Upper lobe of left lung (tissue), 6 donors: ENCODE data around the gene AUP1. TPM values are rescaled to one million over a fixed set of nuclear protein-coding genes. Genes with fewer than 3 reads are reported as not detected.

Experiments
- ATAC-seq, 2 donors: fragments of 200-7000 bp; cut with Tn5 transposase; one replicate each; pipeline ENCODE4 v1.9.1; 2022; ENCODE audit warnings: mild to moderate bottlenecking in 2 of 2, moderate library complexity in 2 of 2; ENCODE audit not compliant: low FRiP score in 2 of 2
- DNase-seq, 2 donors: peaks; one replicate each; pipeline ENCODE4 v3.0.0-alpha.2; 2019 to 2020
- H3K27ac ChIP-seq, 4 donors: fragments of 200-600 bp; sonication (generic); one replicate each; pipeline ENCODE4 v1.5.1; 2016 to 2019
- H3K27me3 ChIP-seq, 4 donors: fragments of 200-600 bp; sonication (generic); one replicate each; pipeline ENCODE4 v1.5.1; 2017 to 2019
- H3K36me3 ChIP-seq, 4 donors: fragments of 200-600 bp; sonication (generic); one replicate each; pipeline ENCODE4 v1.5.1; 2016 to 2019
- H3K4me1 ChIP-seq, 4 donors: fragments of 200-600 bp; sonication (generic); one replicate each; pipeline ENCODE4 v1.5.1; 2018 to 2019
- H3K4me3 ChIP-seq, 4 donors: fragments of 200-600 bp; sonication (generic); one replicate each; pipeline ENCODE4 v1.5.1; 2017 to 2019; ENCODE audit warnings: mild to moderate bottlenecking in 2 of 4, moderate library complexity in 1 of 4
- H3K9me3 ChIP-seq, 4 donors: fragments of 200-600 bp; sonication (generic); one replicate each; pipeline ENCODE4 v1.5.1; 2018 to 2019
- EP300 ChIP-seq, 4 donors: sonication (generic); formaldehyde crosslinking; IDR thresholded peaks; one replicate each; pipeline ENCODE4 v1.5.1; 2017; ENCODE audit warnings: antibody characterized with exemption in 4 of 4, control low read depth in 2 of 4
- POLR2A ChIP-seq, 4 donors: fragments of 450-650 bp; IDR thresholded peaks; one replicate each; pipeline ENCODE4 v1.5.1; 2016 to 2017; ENCODE audit warnings: antibody characterized with exemption in 4 of 4, mild to moderate bottlenecking in 2 of 4
- POLR2AphosphoS5 ChIP-seq, 2 donors: sonication (generic); formaldehyde crosslinking; IDR thresholded peaks; one replicate each; pipeline ENCODE4 v1.5.1; 2017; ENCODE audit warnings: antibody characterized with exemption in 2 of 2
- WGBS, 2 donors: methylation state at CpG; one replicate each; pipeline ENCODE4 v1.1.5; 2017 to 2018; 5-methylcytosine and 5-hydroxymethylcytosine counted together
- total RNA-seq, 6 donors: library from RNA; depleted of rRNA in 4 of 6; stranded (reverse); fragments of >200 nt in 4 of 6; gene quantifications; one replicate each; pipeline versions ENCODE4 v1.1.0 to v1.2.1, GENCODE V29; 2016 to 2021
- TF ChIP-seq, protein P1 (sequence below), 6 experiments: fragments of 450-650 bp in 4 of 6; fragments of 200-600 bp in 2 of 6; sonication (generic) in 2 of 6; IDR thresholded peaks; one replicate each; pipeline ENCODE4 v1.5.1; 2016 to 2019; ENCODE audit warnings: antibody characterized with exemption in 6 of 6
- donor health status: DM: no; HTN: no; CAD: no; lungs with moderate emphysema.
- donor health status: DM: no; HTN: yes; CAD: no; lungs with severe emphysema.

The AUP1 gene
- total RNA-seq, 6 donors from 2014 or later: 93.4 to 337 (median 125) TPM

DNA sequence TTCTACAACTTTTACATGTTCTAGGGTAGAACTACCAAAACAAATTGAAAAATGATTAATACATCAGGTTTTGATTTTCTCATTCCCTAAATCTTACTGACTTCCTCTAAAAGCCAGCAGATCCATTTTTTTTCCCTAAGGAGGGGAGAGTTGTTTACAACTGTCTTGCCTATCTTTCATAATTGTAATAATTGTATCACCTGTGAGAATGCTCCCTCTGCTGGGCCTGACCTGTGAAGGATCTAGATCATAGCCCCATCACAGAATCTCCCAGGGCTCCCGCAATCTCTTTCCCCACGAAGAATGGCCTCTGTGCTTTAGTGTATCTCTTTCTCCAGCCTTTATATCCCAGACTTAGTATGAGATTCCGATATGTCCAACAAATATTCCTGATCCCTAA lies 15.1 kb upstream of the AUP1 start:
- ATAC-seq (no peak), DNase-seq (no peak)
- Histone ChIP-seq H3K27ac (no peak overlapping the region), H3K4me3 (no peak overlapping the region), H3K27me3 (no peaks in the 10 kb centered on the region), H3K36me3 (no peaks in the 10 kb centered on the region), H3K9me3 (no peaks in the 10 kb centered on the region), H3K4me1 (peaks cover 6 to 16% (median 9%) of the 10 kb centered on the region in 4 donors)
- 87 to 91% methylated on average over 3 of the region's 3 CpGs for WGBS, 2 donors
- no peak for TF ChIP-seq EP300 (IDR thresholded peaks at IDR 0.05)
- TF ChIP-seq, protein P1, sequence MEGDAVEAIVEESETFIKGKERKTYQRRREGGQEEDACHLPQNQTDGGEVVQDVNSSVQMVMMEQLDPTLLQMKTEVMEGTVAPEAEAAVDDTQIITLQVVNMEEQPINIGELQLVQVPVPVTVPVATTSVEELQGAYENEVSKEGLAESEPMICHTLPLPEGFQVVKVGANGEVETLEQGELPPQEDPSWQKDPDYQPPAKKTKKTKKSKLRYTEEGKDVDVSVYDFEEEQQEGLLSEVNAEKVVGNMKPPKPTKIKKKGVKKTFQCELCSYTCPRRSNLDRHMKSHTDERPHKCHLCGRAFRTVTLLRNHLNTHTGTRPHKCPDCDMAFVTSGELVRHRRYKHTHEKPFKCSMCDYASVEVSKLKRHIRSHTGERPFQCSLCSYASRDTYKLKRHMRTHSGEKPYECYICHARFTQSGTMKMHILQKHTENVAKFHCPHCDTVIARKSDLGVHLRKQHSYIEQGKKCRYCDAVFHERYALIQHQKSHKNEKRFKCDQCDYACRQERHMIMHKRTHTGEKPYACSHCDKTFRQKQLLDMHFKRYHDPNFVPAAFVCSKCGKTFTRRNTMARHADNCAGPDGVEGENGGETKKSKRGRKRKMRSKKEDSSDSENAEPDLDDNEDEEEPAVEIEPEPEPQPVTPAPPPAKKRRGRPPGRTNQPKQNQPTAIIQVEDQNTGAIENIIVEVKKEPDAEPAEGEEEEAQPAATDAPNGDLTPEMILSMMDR (IDR thresholded peaks at IDR 0.05): no peak

DNA sequence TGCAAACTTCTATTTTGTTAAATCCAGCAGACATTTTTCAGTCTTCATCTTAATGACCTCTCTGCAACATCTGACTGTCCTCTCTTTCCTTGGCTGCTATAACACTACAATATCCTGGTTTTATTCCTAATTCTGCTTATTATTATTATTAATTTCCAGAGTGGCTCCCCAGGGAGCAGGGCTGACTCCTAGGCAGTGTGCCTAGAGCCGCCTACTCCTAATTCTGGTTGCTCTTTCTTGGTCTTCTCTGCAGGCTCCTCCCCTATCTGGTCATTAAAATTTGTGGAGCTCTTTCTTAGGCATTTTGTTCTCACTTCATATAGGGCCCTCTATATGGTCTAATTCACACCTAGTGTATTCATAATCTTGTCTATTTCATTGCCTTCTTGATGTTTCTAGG lies 13.5 kb upstream of the AUP1 start:
- no peak for ATAC-seq

DNA sequence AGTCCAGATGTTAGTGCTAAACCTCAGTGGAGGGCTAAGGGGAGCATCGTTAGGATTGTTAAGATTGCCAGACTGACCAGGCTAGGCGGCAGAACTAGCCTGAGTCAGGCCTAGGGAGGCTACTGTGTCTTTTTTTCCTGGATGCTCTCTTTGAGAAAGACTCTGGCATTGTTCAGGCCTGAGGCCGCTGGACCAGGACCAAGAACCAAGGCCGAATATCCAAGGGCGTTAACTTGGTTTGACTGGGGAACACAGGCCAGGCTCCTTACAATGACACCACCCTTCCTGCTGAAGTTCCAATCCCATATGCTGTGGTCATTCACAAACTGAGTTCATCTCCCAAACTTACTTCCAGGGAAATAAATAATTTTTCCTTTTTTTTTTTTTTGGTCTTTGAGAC lies 10.8 kb upstream of the AUP1 start:
- Histone ChIP-seq H3K4me3 (no peak overlapping the region), H3K4me1 (no peaks in the 10 kb centered on the region), H3K27ac (peak overlapping the region in 3 of 4 donors; percentile 49 to 74 (median 65)), H3K9me3 (no peaks in the 10 kb centered on the region), H3K27me3 (no peaks in the 10 kb centered on the region), H3K36me3 (no peaks in the 10 kb centered on the region)
- no peak for DNase-seq
- WGBS, 2 donors: 58 to 72% methylated on average over 5 of the region's 5 CpGs
- TF ChIP-seq POLR2A (IDR thresholded peaks at IDR 0.05) (no peak), POLR2AphosphoS5 (IDR thresholded peaks at IDR 0.05) (no peak), EP300 (IDR thresholded peaks at IDR 0.05) (no peak)
- TF ChIP-seq, protein P1 (IDR thresholded peaks at IDR 0.05): no peak
- ATAC-seq: peak; percentile 21 to 88

More for the DNA sequence above, 13.5 kb upstream of the AUP1 start:
- no peaks in the 10 kb centered on the region for H3K9me3 ChIP-seq
- DNase-seq: no peak
- no peak for TF ChIP-seq EP300 (IDR thresholded peaks at IDR 0.05)
- TF ChIP-seq, protein P1 (IDR thresholded peaks at IDR 0.05): no peak
- TF ChIP-seq POLR2AphosphoS5 (IDR thresholded peaks at IDR 0.05): no peak
- no peak for TF ChIP-seq POLR2A (IDR thresholded peaks at IDR 0.05)
- no peak overlapping the region for H3K27ac ChIP-seq
- H3K36me3 ChIP-seq: no peaks in the 10 kb centered on the region
- WGBS, 2 donors: 88 to 90% methylated on average over 1 of the region's 1 CpG
- no peak overlapping the region for H3K4me3 ChIP-seq
- no peaks in the 10 kb centered on the region for H3K27me3 ChIP-seq
- no peaks in the 10 kb centered on the region for H3K4me1 ChIP-seq

DNA sequence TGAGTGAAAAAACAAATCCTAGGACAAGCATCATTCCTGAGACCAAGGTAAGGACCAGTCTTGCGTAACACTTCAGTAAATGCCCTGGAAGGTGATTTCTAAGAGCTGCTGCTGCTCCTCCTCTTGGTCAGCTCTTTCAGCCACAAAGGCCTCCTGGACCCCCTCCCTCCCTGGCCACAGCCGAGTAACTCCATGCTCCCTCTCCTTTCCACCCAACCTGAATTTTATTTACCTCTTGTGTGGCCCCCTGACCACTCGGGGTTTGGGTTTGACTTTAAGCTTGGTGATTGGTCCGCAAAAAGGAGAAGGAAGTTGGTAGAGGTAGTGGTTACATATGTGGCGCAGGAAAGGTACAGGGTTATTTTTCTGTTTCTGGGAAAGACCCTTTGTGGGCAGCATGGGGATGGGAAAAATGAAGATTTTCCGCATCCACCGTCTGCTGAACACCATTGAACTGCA lies 9.4 kb upstream of the AUP1 start:
- Histone ChIP-seq H3K27me3 (no peaks in the 10 kb centered on the region), H3K4me3 (no peak overlapping the region), H3K27ac (peak overlapping the region in 1 of 4 donors; percentile 65), H3K4me1 (no peaks in the 10 kb centered on the region), H3K9me3 (no peaks in the 10 kb centered on the region), H3K36me3 (no peaks in the 10 kb centered on the region)
- ATAC-seq: no peak
- no peak for DNase-seq
- TF ChIP-seq POLR2A (IDR thresholded peaks at IDR 0.05): no peak
- TF ChIP-seq EP300 (IDR thresholded peaks at IDR 0.05): no peak
- TF ChIP-seq, protein P1 (IDR thresholded peaks at IDR 0.05): no peak
- TF ChIP-seq POLR2AphosphoS5 (IDR thresholded peaks at IDR 0.05): no peak
- WGBS, 2 donors: 59 to 66% methylated on average over 7 of the region's 7 CpGs

DNA sequence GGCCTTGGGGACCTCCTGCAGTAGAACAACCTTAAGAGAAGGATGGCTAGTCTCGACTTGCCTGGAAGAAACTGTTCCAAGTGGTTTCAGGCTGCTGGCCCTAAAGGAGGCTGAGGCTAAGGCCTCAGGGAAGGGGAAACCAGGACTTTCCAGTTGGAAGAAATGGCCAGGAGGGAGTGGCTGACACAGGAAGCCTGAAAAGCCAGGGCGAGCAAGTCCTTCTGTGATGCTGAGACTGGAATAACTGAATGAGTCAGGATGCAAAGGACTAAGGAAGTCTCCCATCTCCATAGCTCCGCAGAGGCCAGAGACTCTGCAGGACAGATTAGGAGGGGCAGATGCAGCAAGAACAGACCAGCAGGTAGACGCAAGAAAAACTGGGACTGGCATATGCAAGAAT lies 7.6 kb upstream of the AUP1 start:
- H3K27me3 ChIP-seq: no peaks in the 10 kb centered on the region
- 65 to 78% methylated on average over 4 of the region's 4 CpGs for WGBS, 2 donors
- TF ChIP-seq, protein P1 (IDR thresholded peaks at IDR 0.05): no peak
- TF ChIP-seq EP300 (IDR thresholded peaks at IDR 0.05) (no peak), POLR2A (IDR thresholded peaks at IDR 0.05) (no peak), POLR2AphosphoS5 (IDR thresholded peaks at IDR 0.05) (no peak)
- no peaks in the 10 kb centered on the region for H3K9me3 ChIP-seq
- H3K4me3 ChIP-seq: no peak overlapping the region
- peaks cover 0 to 17% (median 6%) of the 10 kb centered on the region in 4 donors for H3K36me3 ChIP-seq
- H3K27ac ChIP-seq: no peak overlapping the region
- no peak for DNase-seq
- H3K4me1 ChIP-seq: peaks cover 0 to 2% (median 0%) of the 10 kb centered on the region in 4 donors
- ATAC-seq: no peak
